ENCODE measurements around the gene FBXW7.

DNA sequence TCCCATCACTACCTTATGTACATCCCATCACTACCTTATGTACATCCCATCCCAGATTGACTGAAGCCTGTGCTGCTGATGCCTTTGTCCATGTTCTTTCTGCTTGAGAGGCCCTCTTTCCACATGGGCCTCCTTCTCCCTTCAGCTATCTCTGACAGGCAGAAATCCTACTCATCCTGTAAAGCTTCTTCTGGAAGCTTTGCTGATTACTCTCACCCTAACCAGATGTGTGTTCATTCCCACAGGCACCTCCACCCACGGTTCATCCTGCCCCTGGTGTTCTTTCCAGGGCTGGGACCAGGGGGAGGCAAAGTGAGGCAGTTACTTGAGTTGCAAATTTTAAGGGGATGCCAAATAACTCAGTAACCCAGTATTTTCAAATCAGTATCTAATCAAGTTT, 22.5 kb upstream of the FBXW7 start:
- TF ChIP-seq, protein P1, sequence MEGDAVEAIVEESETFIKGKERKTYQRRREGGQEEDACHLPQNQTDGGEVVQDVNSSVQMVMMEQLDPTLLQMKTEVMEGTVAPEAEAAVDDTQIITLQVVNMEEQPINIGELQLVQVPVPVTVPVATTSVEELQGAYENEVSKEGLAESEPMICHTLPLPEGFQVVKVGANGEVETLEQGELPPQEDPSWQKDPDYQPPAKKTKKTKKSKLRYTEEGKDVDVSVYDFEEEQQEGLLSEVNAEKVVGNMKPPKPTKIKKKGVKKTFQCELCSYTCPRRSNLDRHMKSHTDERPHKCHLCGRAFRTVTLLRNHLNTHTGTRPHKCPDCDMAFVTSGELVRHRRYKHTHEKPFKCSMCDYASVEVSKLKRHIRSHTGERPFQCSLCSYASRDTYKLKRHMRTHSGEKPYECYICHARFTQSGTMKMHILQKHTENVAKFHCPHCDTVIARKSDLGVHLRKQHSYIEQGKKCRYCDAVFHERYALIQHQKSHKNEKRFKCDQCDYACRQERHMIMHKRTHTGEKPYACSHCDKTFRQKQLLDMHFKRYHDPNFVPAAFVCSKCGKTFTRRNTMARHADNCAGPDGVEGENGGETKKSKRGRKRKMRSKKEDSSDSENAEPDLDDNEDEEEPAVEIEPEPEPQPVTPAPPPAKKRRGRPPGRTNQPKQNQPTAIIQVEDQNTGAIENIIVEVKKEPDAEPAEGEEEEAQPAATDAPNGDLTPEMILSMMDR (conservative IDR thresholded peaks at IDR 0.05) = no peak
- no peak for TF ChIP-seq ZFX (IDR thresholded peaks at IDR 0.05)

Data from C4-2B (cell line).